Smooth muscle cell of the brain vasculature (primary cell): ENCODE data around the gene CCDC187.

Experiments used
- DNase-seq: peaks from one replicate; pipeline ENCODE4 v3.0.0-alpha.2; 2012; ENCODE audit warnings: low read depth, low spot score

CCDC187 gene

GRCh38 chr9:136226680-136227407, 77.0 kb downstream of the CCDC187 start:
- no peak for DNase-seq

- DNase-seq = no peak
Observed at GRCh38 chr9:136225748-136226679, 77.9 kb downstream of the CCDC187 start.

- DNase-seq = no peak
Observed at GRCh38 chr9:136225366-136225747, 78.5 kb downstream of the CCDC187 start.

GRCh38 chr9:136223871-136224640, 79.8 kb downstream of the CCDC187 start:
- DNase-seq = no peak

- DNase-seq = no peak
Observed at GRCh38 chr9:136222906-136223285, 81.0 kb downstream of the CCDC187 start.

- DNase-seq = no peak
Observed at GRCh38 chr9:136222166-136222905, 81.6 kb downstream of the CCDC187 start.

- DNase-seq = no peak
Observed at GRCh38 chr9:136220017-136220729, 83.7 kb downstream of the CCDC187 start.

- no peak for DNase-seq
Observed at GRCh38 chr9:136219276-136219675, 84.6 kb downstream of the CCDC187 start.

- DNase-seq = no peak
Observed at GRCh38 chr9:136218673-136219072, 85.2 kb downstream of the CCDC187 start.

GRCh38 chr9:136218271-136218670, 85.6 kb downstream of the CCDC187 start:
- DNase-seq = no peak

GRCh38 chr9:136216541-136217244, 87.2 kb downstream of the CCDC187 start:
- DNase-seq = no peak

GRCh38 chr9:136213733-136214132, 90.2 kb downstream of the CCDC187 start:
- no peak for DNase-seq

- DNase-seq = no peak
Observed at GRCh38 chr9:136212345-136212950, 91.4 kb downstream of the CCDC187 start.

GRCh38 chr9:136211441-136212344, 92.2 kb downstream of the CCDC187 start:
- no peak for DNase-seq

GRCh38 chr9:136211006-136211405, 92.9 kb downstream of the CCDC187 start:
- DNase-seq = no peak

GRCh38 chr9:136210276-136210675, 93.6 kb downstream of the CCDC187 start:
- DNase-seq = no peak

GRCh38 chr9:136209786-136210185, 94.1 kb downstream of the CCDC187 start:
- no peak for DNase-seq

GRCh38 chr9:136209232-136209631, 94.7 kb downstream of the CCDC187 start:
- no peak for DNase-seq

- no peak for DNase-seq
Observed at GRCh38 chr9:136208675-136209074, 95.2 kb downstream of the CCDC187 start.
